CD14-positive monocyte (primary cell): ENCODE data around the gene CACNB1. TPM values are rescaled to one million over a fixed set of nuclear protein-coding genes. Genes with fewer than 3 reads are reported as not detected.

ENCODE experiments used
- DNase-seq, 3 donors: peaks; one replicate each; pipeline ENCODE4 v3.0.0-alpha.2; 2011 to 2022
- H2AFZ ChIP-seq: 2 replicates; pipeline ENCODE4 v1.6.0; 2012; ENCODE audit warnings: mild to moderate bottlenecking, low read depth, low read length, inconsistent platforms; ENCODE audit not compliant: insufficient read depth, poor library complexity, severe bottlenecking
- H3K27ac ChIP-seq, 2 donors: 1 replicate in 1 of 2; 2 replicates in 1 of 2; pipeline ENCODE4 v1.5.1; 2012 to 2013; ENCODE audit warnings: low read length in 2 of 2, control low read depth in 1 of 2, inconsistent platforms in 1 of 2, low read depth in 1 of 2, mild to moderate bottlenecking in 1 of 2
- H3K27me3 ChIP-seq, 2 donors: one replicate each; pipeline versions ENCODE4 v1.6.0 to v1.6.1; 2011 to 2013; ENCODE audit warnings: low read length in 2 of 2; ENCODE audit not compliant: control insufficient read depth in 2 of 2, insufficient read depth in 2 of 2
- H3K36me3 ChIP-seq, 2 donors: replicated peaks in 1 of 2; 1 replicate in 1 of 2; 2 replicates in 1 of 2; pipeline versions ENCODE4 v1.5.1 to v1.6.1; 2012 to 2013; ENCODE audit warnings: low read length in 2 of 2, control low read depth in 1 of 2, inconsistent platforms in 1 of 2, mild to moderate bottlenecking in 1 of 2; ENCODE audit not compliant: insufficient read depth in 2 of 2, control insufficient read depth in 1 of 2
- H3K4me1 ChIP-seq, 2 donors: 1 replicate in 1 of 2; 2 replicates in 1 of 2; pipeline versions ENCODE4 v1.5.1 to v1.6.1; 2012 to 2013; ENCODE audit warnings: low read length in 2 of 2, control low read depth in 1 of 2, inconsistent platforms in 1 of 2, mild to moderate bottlenecking in 1 of 2, moderate library complexity in 1 of 2; ENCODE audit not compliant: insufficient read depth in 2 of 2, control insufficient read depth in 1 of 2
- H3K4me2 ChIP-seq: replicated peaks from 2 replicates; pipeline ENCODE3; 2012; ENCODE audit warnings: low read length, moderate library complexity, mild to moderate bottlenecking; ENCODE audit not compliant: poor library complexity, severe bottlenecking; ENCODE audit errors: extremely low read depth
- H3K4me3 ChIP-seq, 3 experiments: fragments of 200-600 bp in 1 of 3; sonication (generic) in 1 of 3; replicated peaks in 1 of 3; 1 replicate in 2 of 3; 2 replicates in 1 of 3; pipeline ENCODE4 v1.5.1; 2011 to 2013; ENCODE audit warnings: low read length in 3 of 3, mild to moderate bottlenecking in 3 of 3, control low read depth in 2 of 3, low read depth in 2 of 3, inconsistent platforms in 1 of 3, moderate library complexity in 1 of 3
- H3K79me2 ChIP-seq: 2 replicates; pipeline ENCODE4 v1.6.0; 2012; ENCODE audit warnings: mild to moderate bottlenecking, control low read depth, inconsistent platforms, low read length, moderate library complexity; ENCODE audit not compliant: insufficient read depth
- H3K9ac ChIP-seq: 2 replicates; pipeline ENCODE4 v1.6.0; 2017; ENCODE audit warnings: low read length, mild to moderate bottlenecking; ENCODE audit not compliant: insufficient read depth, poor library complexity, severe bottlenecking
- H3K9me3 ChIP-seq, 2 donors: replicated peaks in 1 of 2; 1 replicate in 1 of 2; 2 replicates in 1 of 2; pipeline versions ENCODE4 v1.5.1 to v1.6.1; 2012 to 2013; ENCODE audit warnings: low read length in 2 of 2, control low read depth in 1 of 2; ENCODE audit not compliant: control insufficient read depth in 1 of 2, insufficient read depth in 1 of 2
- H4K20me1 ChIP-seq: 2 replicates; pipeline ENCODE4 v1.6.0; 2012; ENCODE audit warnings: mild to moderate bottlenecking, low read length, control low read depth, moderate library complexity; ENCODE audit not compliant: insufficient read depth
- H3K27ac Mint-ChIP-seq, 7 donors: one replicate each; pipeline ENCODE4 v1.8.0; 2020; ENCODE audit warnings: mild to moderate bottlenecking in 7 of 7, mixed read lengths in 7 of 7, moderate library complexity in 6 of 7, inconsistent platforms in 2 of 7
- H3K27me3 Mint-ChIP-seq, 3 donors: one replicate each; pipeline ENCODE4 v1.8.0; 2021 to 2022; ENCODE audit warnings: low read depth in 3 of 3, mild to moderate bottlenecking in 3 of 3, mixed read lengths in 3 of 3, moderate library complexity in 3 of 3, inconsistent platforms in 1 of 3
- H3K36me3 Mint-ChIP-seq, 2 donors: one replicate each; pipeline ENCODE4 v1.8.0; 2020; ENCODE audit warnings: mixed read lengths in 2 of 2, inconsistent platforms in 1 of 2, mild to moderate bottlenecking in 1 of 2
- H3K4me1 Mint-ChIP-seq: one replicate; pipeline ENCODE4 v1.8.0; 2020; ENCODE audit warnings: mild to moderate bottlenecking, mixed read lengths
- H3K4me3 Mint-ChIP-seq, 2 donors: one replicate each; pipeline ENCODE4 v1.8.0; 2020; ENCODE audit warnings: mild to moderate bottlenecking in 2 of 2, mixed read lengths in 2 of 2, moderate library complexity in 1 of 2
- H3K9me3 Mint-ChIP-seq, 7 donors: one replicate each; pipeline ENCODE4 v1.8.0; 2020 to 2022; ENCODE audit warnings: mixed read lengths in 7 of 7, mild to moderate bottlenecking in 6 of 7, moderate library complexity in 6 of 7, inconsistent platforms in 2 of 7
- CTCF ChIP-seq: fragments of 200-600 bp; IDR thresholded peaks from one replicate; pipeline ENCODE4 v1.8.0; 2022; ENCODE audit warnings: antibody characterized with exemption, mild to moderate bottlenecking
- WGBS: methylation state at CpG from one replicate; pipeline ENCODE4 v1.1.5; 2013; ENCODE audit warnings: missing lambda C conversion rate; ENCODE audit not compliant: insufficient coverage; 5-methylcytosine and 5-hydroxymethylcytosine counted together
- intact Hi-C, 2 donors: fragments of 100-400 bp; cut with micrococcal nuclease; formaldehyde crosslinking; loops; one replicate each; pipeline versions ENCODE4 v1.15.0 to v1.15.1; 2023
- polyA plus RNA-seq, 3 donors: library from polyadenylated mRNA; depleted of rRNA in 1 of 3; unstranded in 2 of 3; stranded (reverse) in 1 of 3; fragments of 300-500 nt in 2 of 3; fragments of >200 nt in 1 of 3; fragmentation: Illumina TruSeq in 2 of 3; gene quantifications; 1 replicate in 2 of 3; 2 replicates in 1 of 3; pipeline ENCODE4 v1.2.3, GENCODE V29; 2012 to 2021

CACNB1 gene
- polyA plus RNA-seq, 3 donors, result 0.13 to 22.1 (median 0.31) TPM

- H2AFZ ChIP-seq, result no peak overlapping the region
- H3K9me3 ChIP-seq, result no peaks in the 10 kb centered on the region
- peaks cover 13% of the 10 kb centered on the region for H4K20me1 ChIP-seq
- no peaks in the 10 kb centered on the region for H3K27me3 ChIP-seq
- no peak for TF ChIP-seq CTCF
- Mint-ChIP-seq H3K4me1 (peaks cover 46% of the 10 kb centered on the region), H3K36me3 (peaks cover 31% of the 10 kb centered on the region in 2 donors), H3K27me3 (peaks cover 0 to 3% (median 2%) of the 10 kb centered on the region in 3 donors), H3K9me3 (no peaks in the 10 kb centered on the region), H3K4me3 (peak overlapping the region; percentile 63 to 65), H3K27ac (no peak overlapping the region)
- no peak overlapping the region for H3K27ac ChIP-seq
- peaks cover 45 to 55% of the 10 kb centered on the region in 2 donors for H3K4me1 ChIP-seq
- H3K36me3 ChIP-seq, result peaks cover 20 to 32% of the 10 kb centered on the region in 2 donors
- peak overlapping the region in 1 of 3 experiments; percentile 91 for H3K4me3 ChIP-seq
- WGBS, result no CpG with 5 or more reads among the region's 8 CpGs
- peak overlapping the region; percentile 92 for H3K4me2 ChIP-seq
- H3K79me2 ChIP-seq, result peaks cover 13% of the 10 kb centered on the region
- DNase-seq, result no peak
- H3K9ac ChIP-seq, result no peak overlapping the region
- intact Hi-C loops, result loop anchor here (2.0 to 5.0 kb wide), 2 partner anchors 32 to 34 kb away; no protein-coding TSS in a partner anchor
Measured at GRCh38 chr17:39196241-39196807, 1.1 kb downstream of the CACNB1 start.

- Mint-ChIP-seq H3K4me1 (peaks cover 39% of the 10 kb centered on the region), H3K4me3 (no peak overlapping the region), H3K9me3 (no peaks in the 10 kb centered on the region), H3K27me3 (peaks cover 0 to 3% (median 2%) of the 10 kb centered on the region in 3 donors), H3K27ac (peak overlapping the region in 1 of 7 donors; percentile 70), H3K36me3 (peaks cover 29 to 34% of the 10 kb centered on the region in 2 donors)
- no peak for TF ChIP-seq CTCF
- Histone ChIP-seq H3K4me2 (no peak overlapping the region), H3K4me3 (no peak overlapping the region), H3K9ac (no peak overlapping the region), H4K20me1 (peaks cover 6% of the 10 kb centered on the region), H3K36me3 (peaks cover 19 to 36% of the 10 kb centered on the region in 2 donors), H2AFZ (no peak overlapping the region), H3K4me1 (peaks cover 38 to 48% of the 10 kb centered on the region in 2 donors), H3K79me2 (peaks cover 7% of the 10 kb centered on the region), H3K9me3 (no peaks in the 10 kb centered on the region), H3K27ac (no peak overlapping the region), H3K27me3 (no peaks in the 10 kb centered on the region)
- intact Hi-C loops, result loop anchor here (2.0 to 5.0 kb wide), 2 partner anchors 31 to 33 kb away; no protein-coding TSS in a partner anchor
- DNase-seq, result no peak
- 55% methylated on average over 4 of the region's 8 CpGs for WGBS
Measured at GRCh38 chr17:39195568-39196160, 1.8 kb downstream of the CACNB1 start.
